ENCODE results near the gene SPTY2D1. TPM values are rescaled to one million over a fixed set of nuclear protein-coding genes. Genes with fewer than 3 reads are reported as not detected.

Gene SPTY2D1
- total RNA-seq, 1 donor from 2014 or later, result 19.5 TPM

DNA sequence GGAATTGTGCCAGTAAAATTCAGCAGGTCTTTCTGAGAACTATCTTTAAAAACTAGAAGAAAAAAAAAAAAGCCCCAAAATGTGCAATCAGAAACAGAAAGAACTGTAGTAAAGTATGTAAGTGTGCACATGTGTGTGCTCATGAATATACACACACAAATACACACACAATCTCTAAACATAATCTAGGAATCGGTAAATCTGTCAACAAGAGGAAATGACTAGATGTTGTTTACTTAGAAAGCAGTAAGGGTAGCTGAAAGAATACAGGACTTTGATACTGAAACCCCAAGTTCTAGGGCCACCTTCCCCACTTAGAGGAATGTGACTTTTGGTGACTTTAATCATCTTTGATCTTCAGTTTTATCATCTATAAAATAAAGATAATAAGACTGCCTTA, 58.8 kb downstream of the SPTY2D1 start:
- H3K36me3 Mint-ChIP-seq (ENCODE audit: unreplicated experiment), result peaks cover 26% of the 10 kb centered on the region

GRCh38 chr11:18567081-18567480, 67.1 kb downstream of the SPTY2D1 start:
- H3K36me3 Mint-ChIP-seq (ENCODE audit: unreplicated experiment), result peaks cover 16% of the 10 kb centered on the region
- no peak for TF ChIP-seq CTCF (IDR thresholded peaks at IDR 0.05)
- H3K4me3 Mint-ChIP-seq (ENCODE audit: unreplicated experiment), result no peak overlapping the region
- H3K27me3 Mint-ChIP-seq (ENCODE audit: unreplicated experiment), result no peaks in the 10 kb centered on the region
- peaks cover 18% of the 10 kb centered on the region for H3K4me1 Mint-ChIP-seq (ENCODE audit: unreplicated experiment)
- no peaks in the 10 kb centered on the region for H3K9me3 Mint-ChIP-seq (ENCODE audit: unreplicated experiment)
- H3K27ac Mint-ChIP-seq (ENCODE audit: unreplicated experiment), result no peak overlapping the region
- DNase-seq (ENCODE audit: extremely low spot score, unreplicated experiment), result no peak

More for the DNA sequence above, 58.8 kb downstream of the SPTY2D1 start:
- no peak overlapping the region for H3K27ac Mint-ChIP-seq (ENCODE audit: unreplicated experiment)
- H3K4me1 Mint-ChIP-seq (ENCODE audit: unreplicated experiment), result no peaks in the 10 kb centered on the region
- TF ChIP-seq CTCF (IDR thresholded peaks at IDR 0.05), result no peak
- H3K9me3 Mint-ChIP-seq (ENCODE audit: unreplicated experiment), result no peaks in the 10 kb centered on the region
- no peaks in the 10 kb centered on the region for H3K27me3 Mint-ChIP-seq (ENCODE audit: unreplicated experiment)
- DNase-seq (ENCODE audit: extremely low spot score, unreplicated experiment), result no peak
- no peak overlapping the region for H3K4me3 Mint-ChIP-seq (ENCODE audit: unreplicated experiment)

- no peak for DNase-seq (ENCODE audit: extremely low spot score, unreplicated experiment)
- no peaks in the 10 kb centered on the region for H3K9me3 Mint-ChIP-seq (ENCODE audit: unreplicated experiment)
- peaks cover 14% of the 10 kb centered on the region for H3K36me3 Mint-ChIP-seq (ENCODE audit: unreplicated experiment)
Measured at GRCh38 chr11:18566406-18566805, 67.7 kb downstream of the SPTY2D1 start.

DNA sequence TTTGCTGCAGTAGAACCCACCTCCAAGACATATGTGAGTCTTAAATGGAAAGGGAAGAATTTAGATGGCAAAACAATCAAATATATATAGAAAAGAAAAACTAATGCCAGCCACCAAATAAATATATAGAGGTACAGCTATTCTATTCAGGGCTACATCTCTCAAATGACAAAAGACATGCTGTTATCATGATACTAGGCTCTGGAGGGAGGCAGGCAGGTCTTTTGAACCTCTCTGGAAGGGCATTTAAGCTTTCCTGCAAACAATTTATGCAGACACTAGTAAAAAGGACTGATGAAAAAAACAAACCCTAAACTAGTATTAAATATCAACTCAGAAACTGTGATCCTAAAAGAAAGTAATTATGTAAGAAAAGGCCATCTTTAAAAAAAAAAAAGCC, 70.0 kb downstream of the SPTY2D1 start:
- DNase-seq (ENCODE audit: extremely low spot score, unreplicated experiment), result no peak
- peaks cover 18% of the 10 kb centered on the region for H3K4me1 Mint-ChIP-seq (ENCODE audit: unreplicated experiment)
- TF ChIP-seq CTCF (IDR thresholded peaks at IDR 0.05), result no peak
- no peaks in the 10 kb centered on the region for H3K27me3 Mint-ChIP-seq (ENCODE audit: unreplicated experiment)
- H3K4me3 Mint-ChIP-seq (ENCODE audit: unreplicated experiment), result no peak overlapping the region
- no peak overlapping the region for H3K27ac Mint-ChIP-seq (ENCODE audit: unreplicated experiment)
- peaks cover 11% of the 10 kb centered on the region for H3K36me3 Mint-ChIP-seq (ENCODE audit: unreplicated experiment)
- no peaks in the 10 kb centered on the region for H3K9me3 Mint-ChIP-seq (ENCODE audit: unreplicated experiment)

More at GRCh38 chr11:18566406-18566805, 67.7 kb downstream of the SPTY2D1 start:
- Mint-ChIP-seq H3K27me3 (ENCODE audit: unreplicated experiment) (no peaks in the 10 kb centered on the region), H3K4me3 (ENCODE audit: unreplicated experiment) (no peak overlapping the region), H3K27ac (ENCODE audit: unreplicated experiment) (no peak overlapping the region), H3K4me1 (ENCODE audit: unreplicated experiment) (peaks cover 18% of the 10 kb centered on the region)
- TF ChIP-seq CTCF (IDR thresholded peaks at IDR 0.05), result no peak

- no peak for DNase-seq (ENCODE audit: extremely low spot score, unreplicated experiment)
- Mint-ChIP-seq H3K36me3 (ENCODE audit: unreplicated experiment) (peaks cover 12% of the 10 kb centered on the region), H3K27ac (ENCODE audit: unreplicated experiment) (no peak overlapping the region), H3K27me3 (ENCODE audit: unreplicated experiment) (no peaks in the 10 kb centered on the region), H3K4me3 (ENCODE audit: unreplicated experiment) (no peak overlapping the region), H3K4me1 (ENCODE audit: unreplicated experiment) (peaks cover 16% of the 10 kb centered on the region), H3K9me3 (ENCODE audit: unreplicated experiment) (no peaks in the 10 kb centered on the region)
- TF ChIP-seq CTCF (IDR thresholded peaks at IDR 0.05), result no peak
Measured at GRCh38 chr11:18563090-18563730, 70.9 kb downstream of the SPTY2D1 start.

Other genes starting within 250 kb of the SPTY2D1 start
- 485 and 491 TPM in 2 replicates for gene LDHA, start 239.8 kb downstream of the SPTY2D1 start, total RNA-seq
- gene LDHC, start 222.0 kb downstream of the SPTY2D1 start, total RNA-seq, result not detected in 2 replicates
- gene LDHAL6A, start 178.5 kb downstream of the SPTY2D1 start, total RNA-seq, result not detected in 2 replicates
- 77.7 and 81.4 TPM in 2 replicates for gene TSG101, start 107.4 kb downstream of the SPTY2D1 start, total RNA-seq
- gene UEVLD, start 45.6 kb downstream of the SPTY2D1 start, total RNA-seq, result 21.2 and 24.5 TPM in 2 replicates
- 3.0 and 4.5 TPM in 2 replicates for gene MISFA, start 34.6 kb downstream of the SPTY2D1 start, total RNA-seq
- 5.2 and 7.6 TPM in 2 replicates for gene TMEM86A, start 64.4 kb upstream of the SPTY2D1 start, total RNA-seq
- not detected in 2 replicates for gene IGSF22, start 91.8 kb upstream of the SPTY2D1 start, total RNA-seq
- not detected in 2 replicates for gene PTPN5, start 157.5 kb upstream of the SPTY2D1 start, total RNA-seq